HG03558 (cell line): ENCODE measurements around the gene OR9I1.

Experiments used
- ATAC-seq: cut with Tn5 transposase; IDR thresholded peaks from one replicate; pipeline ENCODE4 v1.9.1; 2021; ENCODE audit warnings: moderate number of reproducible peaks; ENCODE audit not compliant: unreplicated experiment; ENCODE audit errors: extremely low read depth

Gene OR9I1

GRCh38 chr11:58125469-58125868 lies at the start of gene OR9I1:
Gene OR9I1 (minus strand): TSS chr11:58125530. CDS start chr11:58119444, 6,086 bp downstream.
- no peak for ATAC-seq

- no peak for ATAC-seq
Measured at GRCh38 chr11:58165504-58166106, 40.3 kb upstream of the OR9I1 start.

DNA sequence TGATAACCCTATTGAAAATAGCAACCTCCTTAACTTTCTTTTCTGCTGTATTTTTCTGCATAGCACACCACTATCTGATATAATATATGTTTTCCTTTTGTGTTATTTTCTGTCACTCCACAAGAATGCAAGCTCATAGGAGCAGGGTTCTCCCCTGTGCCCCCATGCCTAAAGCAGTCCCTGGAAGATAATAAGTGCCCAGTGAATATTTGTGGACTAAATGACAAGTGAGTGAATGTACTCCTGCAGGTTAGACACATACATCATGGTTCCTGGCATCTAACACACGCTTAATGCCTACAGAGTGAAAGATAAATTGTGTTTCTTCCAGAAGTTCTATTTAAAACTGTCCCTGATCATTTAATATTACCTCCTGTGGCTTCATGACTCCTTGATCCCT lies 39.7 kb upstream of the OR9I1 start:
- ATAC-seq: no peak

DNA sequence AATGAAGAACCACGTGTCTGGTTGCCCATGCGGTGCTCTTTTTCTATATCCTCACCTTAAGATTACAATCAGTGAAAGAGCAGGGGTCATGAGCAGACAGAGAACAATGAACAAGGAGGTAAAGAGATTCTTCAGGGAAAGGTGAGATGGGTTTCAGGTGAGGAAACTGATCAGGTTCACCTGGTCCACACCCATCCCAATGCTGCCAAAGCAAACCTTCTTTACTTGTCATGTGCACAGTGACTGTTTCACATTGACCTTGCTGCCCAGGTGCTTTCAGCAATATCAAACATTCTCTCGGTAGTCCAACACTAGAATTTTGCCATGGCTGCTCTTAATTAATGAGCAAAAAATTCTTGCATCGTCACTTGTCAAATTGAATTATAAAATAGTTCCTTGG lies 39.1 kb upstream of the OR9I1 start:
- no peak for ATAC-seq

GRCh38 chr11:58152781-58153180 lies 27.5 kb upstream of the OR9I1 start:
- ATAC-seq: no peak

DNA sequence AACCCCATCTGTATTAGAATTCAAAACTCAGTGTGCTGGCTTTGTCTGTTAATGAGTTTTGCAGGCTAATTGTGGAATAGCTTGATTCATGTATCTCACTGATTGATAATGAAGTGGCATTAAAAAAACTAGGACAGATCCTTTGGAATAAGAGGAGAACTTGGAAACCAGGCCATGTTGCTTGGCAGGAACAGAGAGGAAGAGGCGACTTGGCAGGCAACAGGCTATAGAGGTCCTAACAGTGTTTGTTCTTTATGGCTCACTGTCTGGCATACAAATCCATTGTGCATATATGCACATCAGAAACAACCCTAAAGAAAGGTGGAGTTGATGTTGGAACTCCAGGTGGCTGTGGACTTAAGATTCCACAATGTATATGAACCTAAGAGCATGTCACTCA lies 17.4 kb upstream of the OR9I1 start:
- no peak for ATAC-seq

- ATAC-seq: no peak
Measured at GRCh38 chr11:58135171-58135570, 9.8 kb upstream of the OR9I1 start.

DNA sequence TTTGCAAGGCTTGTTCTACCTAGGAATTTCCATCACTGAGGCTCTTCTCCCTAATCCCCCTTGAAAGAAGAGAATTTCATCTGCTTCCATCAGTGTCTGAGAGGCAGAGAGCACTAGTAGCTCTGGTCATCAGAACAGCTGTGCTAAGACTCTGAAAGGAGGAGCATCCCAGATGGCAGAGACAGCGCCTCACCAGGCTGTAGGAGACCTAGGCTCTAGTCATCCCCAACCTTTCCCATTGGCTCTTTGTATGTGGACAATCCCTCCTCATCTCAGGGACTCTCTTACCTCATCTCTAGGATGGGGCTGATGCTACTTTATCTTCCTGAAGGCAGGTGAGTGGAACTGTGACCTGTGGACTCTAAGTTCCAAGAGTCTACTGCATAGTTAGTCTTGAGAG lies 8.8 kb upstream of the OR9I1 start:
- no peak for ATAC-seq

DNA sequence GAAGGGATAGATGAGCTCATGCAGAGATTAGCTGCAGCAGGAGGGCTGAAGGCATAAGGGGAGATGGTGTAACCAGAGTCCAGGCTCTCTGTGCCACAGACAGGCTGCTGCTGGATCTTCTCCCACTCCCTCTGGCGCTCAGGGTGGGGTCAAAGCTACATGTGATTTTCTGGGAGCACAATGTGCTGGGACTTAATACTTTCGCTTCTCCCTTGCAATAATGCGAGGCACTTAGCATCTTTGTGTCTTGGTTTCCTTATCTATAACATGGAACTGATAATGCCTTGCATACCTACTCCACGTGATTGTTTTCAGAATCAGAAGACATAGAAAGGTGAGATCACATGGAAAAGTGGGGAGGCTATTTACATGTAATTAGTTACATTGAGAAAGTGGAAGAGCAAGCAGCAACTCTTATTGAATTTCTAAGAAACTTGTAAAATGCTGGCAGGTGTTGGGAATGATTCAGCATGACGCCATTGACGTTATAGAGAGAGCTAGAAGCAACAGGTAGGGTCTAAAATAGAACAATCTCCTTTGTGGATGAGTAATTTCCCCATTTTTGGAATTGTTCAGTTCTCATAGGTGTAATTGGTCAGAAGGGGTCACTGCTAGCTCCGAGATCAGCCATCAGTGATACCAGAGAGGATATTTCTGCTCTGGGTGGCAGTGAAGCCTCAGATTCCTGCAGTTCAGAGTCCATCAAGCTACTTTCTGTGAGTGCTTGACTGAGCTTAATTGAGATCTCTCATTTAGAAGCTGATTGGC lies 8.2 kb upstream of the OR9I1 start:
- no peak for ATAC-seq

DNA sequence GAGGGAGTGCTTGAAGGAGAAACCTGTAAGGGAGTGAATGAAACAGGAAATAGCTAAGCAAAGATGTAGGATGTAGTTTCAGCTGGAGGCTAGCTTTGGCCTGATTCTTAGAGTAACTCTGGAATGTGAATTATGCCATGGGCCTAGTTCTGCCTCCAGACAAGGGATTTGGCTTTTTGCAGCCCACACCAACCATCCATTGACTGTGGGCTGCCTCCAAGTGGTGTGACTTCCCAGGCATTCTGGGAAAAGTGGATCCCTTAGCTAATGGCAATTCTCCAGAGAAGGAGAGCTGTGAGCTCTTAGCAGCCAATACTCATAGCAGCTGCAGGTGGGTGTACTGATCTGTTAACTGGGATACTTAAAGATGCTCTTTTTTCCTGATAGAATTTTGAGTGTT lies 2.0 kb upstream of the OR9I1 start:
- ATAC-seq: no peak

DNA sequence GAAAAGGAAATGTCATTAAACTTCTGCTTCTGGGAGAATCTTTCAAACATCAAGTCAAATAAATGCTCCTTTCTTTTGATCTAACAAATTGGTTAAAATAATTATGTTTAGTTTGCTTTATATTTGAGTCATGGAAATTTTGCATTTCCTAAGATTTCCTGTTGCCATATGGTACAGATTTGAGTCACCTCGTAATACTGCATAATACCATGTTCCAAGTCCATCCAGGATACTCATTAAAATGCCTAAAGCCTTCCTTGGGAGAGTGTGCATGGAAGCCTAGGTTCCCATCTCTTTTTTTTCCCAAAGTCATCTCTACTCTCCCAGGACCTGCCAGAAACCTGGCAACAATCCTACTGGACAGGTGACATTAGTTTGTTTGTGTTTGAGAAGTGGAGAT lies 4.2 kb downstream of the OR9I1 start:
- ATAC-seq: no peak

GRCh38 chr11:58097437-58097836 lies 27.9 kb downstream of the OR9I1 start:
- no peak for ATAC-seq

- ATAC-seq: no peak
Measured at GRCh38 chr11:58086528-58086927, 38.8 kb downstream of the OR9I1 start.

- no peak for ATAC-seq
Measured at GRCh38 chr11:58075781-58076180, 49.5 kb downstream of the OR9I1 start.

- ATAC-seq: no peak
Measured at GRCh38 chr11:58070585-58070984, 54.7 kb downstream of the OR9I1 start.

DNA sequence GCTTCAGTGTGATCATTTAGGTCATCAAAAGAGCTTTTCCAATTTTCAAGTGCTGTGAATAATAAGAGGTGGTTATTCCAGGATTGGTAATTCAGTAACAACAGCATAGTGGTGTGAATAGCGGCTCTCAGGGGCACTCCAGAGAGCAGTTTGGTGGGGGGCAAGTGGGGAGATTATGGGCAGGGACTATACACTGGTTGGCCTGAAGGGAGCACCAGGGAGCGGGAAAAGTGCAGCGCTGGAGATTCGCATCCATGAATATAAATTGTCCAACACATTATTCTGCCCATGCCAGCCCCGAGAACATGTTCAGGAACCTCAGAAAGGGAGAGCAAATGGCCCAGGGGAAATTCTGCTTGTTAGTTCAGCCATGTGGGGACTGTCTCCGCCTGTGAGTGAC lies 56.7 kb downstream of the OR9I1 start:
- no peak for ATAC-seq

GRCh38 chr11:58067685-58068084 lies 57.6 kb downstream of the OR9I1 start:
- no peak for ATAC-seq
